HepG2 (cell line): ENCODE results near the gene RAB8A. TPM values are rescaled to one million over a fixed set of nuclear protein-coding genes. Genes with fewer than 3 reads are reported as not detected.

Source experiments
- ATAC-seq: fragments of 200-7000 bp; cut with Tn5 transposase; 3 replicates; pipeline ENCODE4 v1.9.1; 2020; ENCODE audit warnings: mild to moderate bottlenecking, moderate library complexity
- BruUV-seq: library from RNA; stranded (reverse); fragments of 400-500 nt; replicated peaks from 2 replicates; lab custom pipeline; 2021; lab: Mats Ljungman, UMichigan
- CTCF ChIA-PET: fragments of 300-600 bp; formaldehyde crosslinking; extraction: SDS; loops from one replicate; lab custom pipeline; 2021; ENCODE audit warnings: low total read pairs, inconsistent platforms, low intra/inter-chr PET ratio; lab: Yijun Ruan, JAX
- POLR2A ChIA-PET: fragments of 350-600 bp; sonication (Branson Sonifier 250); formaldehyde crosslinking; loops from one replicate; lab custom pipeline; 2020; ENCODE audit warnings: antibody characterized with exemption, inconsistent platforms; lab: Yijun Ruan, JAX
- DNase-seq: peaks from one replicate; pipeline ENCODE4 v3.0.0-alpha.2; 2015; ENCODE audit warnings: low spot score
- FAIRE-seq: peaks from 3 replicates; lab custom pipeline; 2011; peaks lifted over from hg19 to GRCh38; lab: Jason Lieb, UNC
- H2AFZ ChIP-seq: one replicate; pipeline ENCODE4 v1.6.1; 2011; ENCODE audit warnings: low read length, inconsistent platforms
- H3K27ac ChIP-seq: fragments of 300-600 bp; 3 replicates; pipeline ENCODE4 v1.8.0; 2011; ENCODE audit warnings: mixed run types, mild to moderate bottlenecking, mixed read lengths, low read length, inconsistent platforms; ENCODE audit not compliant: insufficient read depth; ENCODE audit errors: extremely low read length
- H3K27me3 ChIP-seq, 2 experiments: fragments of 200-600 bp in 1 of 2; 2 replicates in 1 of 2; 3 replicates in 1 of 2; pipeline versions ENCODE4 v1.6.0 to v1.8.0; 2011; ENCODE audit warnings: low read length in 2 of 2, mild to moderate bottlenecking in 2 of 2, moderate library complexity in 2 of 2, inconsistent platforms in 1 of 2; ENCODE audit not compliant: insufficient read depth in 2 of 2, control insufficient read depth in 1 of 2
- H3K36me3 ChIP-seq, 2 experiments: fragments of 200-600 bp in 1 of 2; replicated peaks in 1 of 2; 2 replicates in 1 of 2; 3 replicates in 1 of 2; pipeline versions ENCODE4 v1.5.1 to v1.8.0; 2011; ENCODE audit warnings: low read length in 2 of 2, inconsistent platforms in 1 of 2; ENCODE audit not compliant: insufficient read depth in 2 of 2, control insufficient read depth in 1 of 2
- H3K4me1 ChIP-seq: 2 replicates; pipeline ENCODE4 v1.5.1; 2012; ENCODE audit warnings: low read length, inconsistent platforms; ENCODE audit not compliant: insufficient read depth
- H3K4me2 ChIP-seq: 2 replicates; pipeline ENCODE4 v1.6.0; 2011; ENCODE audit warnings: low read depth, low read length, inconsistent platforms
- H3K4me3 ChIP-seq, 3 experiments: fragments of 200-600 bp in 1 of 3; sonication (generic), shearing (Covaris generic) in 1 of 3; replicated peaks in 1 of 3; 2 replicates each; pipeline ENCODE4 v1.5.1; 2011 to 2016; ENCODE audit warnings: low read length in 3 of 3, inconsistent platforms in 2 of 3, low read depth in 2 of 3, mild to moderate bottlenecking in 2 of 3, control low read depth in 1 of 3, mixed read lengths in 1 of 3; ENCODE audit not compliant: insufficient read depth in 1 of 3
- H3K79me2 ChIP-seq: one replicate; pipeline ENCODE4 v1.6.1; 2011; ENCODE audit warnings: low read length, inconsistent platforms; ENCODE audit not compliant: insufficient read depth
- H3K9ac ChIP-seq: 2 replicates; pipeline ENCODE4 v1.6.0; 2011; ENCODE audit warnings: mild to moderate bottlenecking, low read depth, low read length, inconsistent platforms; ENCODE audit not compliant: insufficient read depth
- H3K9me3 ChIP-seq: 2 replicates; pipeline ENCODE4 v1.5.1; 2012; ENCODE audit warnings: mild to moderate bottlenecking, low read length
- H4K20me1 ChIP-seq: 2 replicates; pipeline ENCODE4 v1.6.0; 2011; ENCODE audit warnings: inconsistent platforms, mild to moderate bottlenecking, low read length, moderate library complexity; ENCODE audit not compliant: insufficient read depth
- ASH2L ChIP-seq: fragments of 300-600, 200-600 bp; sonication (generic); IDR thresholded peaks from 2 replicates; pipeline ENCODE4 v1.7.0; 2017; ENCODE audit warnings: low read depth, mild to moderate bottlenecking, moderate library complexity, mixed read lengths, low read length; ENCODE audit not compliant: insufficient read length
- CAMTA2 ChIP-seq: sonication (generic); formaldehyde crosslinking; IDR thresholded peaks from 2 replicates; pipeline ENCODE4 v1.4.0; 2020; ENCODE audit warnings: mild to moderate bottlenecking, missing genetic modification reagents, borderline replicate concordance
- CEBPG ChIP-seq: IDR thresholded peaks from 2 replicates; pipeline ENCODE4 v1.6.1; 2016
- DR1 ChIP-seq: sonication (generic); formaldehyde crosslinking; IDR thresholded peaks from 2 replicates; pipeline ENCODE4 v1.8.0; 2021; ENCODE audit warnings: mild to moderate bottlenecking, missing genetic modification reagents, inconsistent platforms
- ERF ChIP-seq: IDR thresholded peaks from 2 replicates; pipeline ENCODE4 v1.6.1; 2018; ENCODE audit warnings: missing biosample characterization, missing genetic modification reagents
- FOSL2 ChIP-seq: sonication (generic); formaldehyde crosslinking; IDR thresholded peaks from 2 replicates; pipeline ENCODE4 v1.4.0; 2020; ENCODE audit warnings: missing genetic modification reagents
- MXD3 ChIP-seq: IDR thresholded peaks from 2 replicates; pipeline ENCODE4 v1.6.1; 2016; ENCODE audit warnings: mild to moderate bottlenecking, missing biosample characterization, missing genetic modification reagents
- NCOR1 ChIP-seq: fragments of 200-600 bp; sonication (generic); IDR thresholded peaks from 2 replicates; pipeline ENCODE4 v1.7.0; 2017; ENCODE audit warnings: antibody characterized with exemption, low read length, borderline replicate concordance
- ONECUT2 ChIP-seq: sonication (generic); formaldehyde crosslinking; IDR thresholded peaks from 2 replicates; pipeline ENCODE4 v1.4.0; 2020; ENCODE audit warnings: missing genetic modification reagents
- SMAD1 ChIP-seq: sonication (generic); formaldehyde crosslinking; IDR thresholded peaks from 2 replicates; pipeline ENCODE4 v1.4.0; 2020; ENCODE audit warnings: missing genetic modification reagents, low read depth, mild to moderate bottlenecking, borderline replicate concordance
- TCF7 ChIP-seq: sonication (generic); IDR thresholded peaks from 2 replicates; pipeline ENCODE4 v1.6.1; 2016; ENCODE audit warnings: antibody characterized with exemption, low read depth
- TFAP4 ChIP-seq: sonication (generic); IDR thresholded peaks from 2 replicates; pipeline ENCODE4 v1.6.1; 2016; ENCODE audit warnings: low read depth, borderline replicate concordance
- TOPORS ChIP-seq: sonication (generic); formaldehyde crosslinking; IDR thresholded peaks from 2 replicates; pipeline ENCODE4 v1.8.0; 2023; ENCODE audit warnings: mild to moderate bottlenecking, missing genetic modification reagents
- ZMYM2 ChIP-seq: sonication (generic); formaldehyde crosslinking; IDR thresholded peaks from 2 replicates; pipeline ENCODE4 v1.8.0; 2022; ENCODE audit warnings: mild to moderate bottlenecking, missing genetic modification reagents
- ZNF616 ChIP-seq: sonication (generic); formaldehyde crosslinking; IDR thresholded peaks from 2 replicates; pipeline ENCODE4 v1.5.0; 2020; ENCODE audit warnings: low read depth, mild to moderate bottlenecking, missing genetic modification reagents
- ZNF724P ChIP-seq: sonication (generic); formaldehyde crosslinking; IDR thresholded peaks from 2 replicates; pipeline ENCODE4 v1.8.0; 2022; ENCODE audit warnings: missing genetic modification reagents, borderline replicate concordance
- ZNF883 ChIP-seq: sonication (generic); formaldehyde crosslinking; IDR thresholded peaks from 2 replicates; pipeline ENCODE4 v1.5.1; 2020; ENCODE audit warnings: mild to moderate bottlenecking, missing genetic modification reagents; ENCODE audit errors: not compliant biosample characterization
- ZNF891 ChIP-seq: sonication (generic); formaldehyde crosslinking; IDR thresholded peaks from 2 replicates; pipeline ENCODE4 v1.5.0; 2020; ENCODE audit warnings: mild to moderate bottlenecking, missing genetic modification reagents
- WGBS: methylation state at CpG from one replicate; pipeline ENCODE4 v1.1.6; 2017; ENCODE audit warnings: low lambda C conversion rate; 5-methylcytosine and 5-hydroxymethylcytosine counted together
- in situ Hi-C: cut with HindIII; loops from 2 replicates; pipeline ENCODE4 v1.10.0; 2017; ENCODE audit warnings: low pct_unique_long_range_greater_than_20kb; ENCODE audit not compliant: extremely low pct_ligation_motif_present
- intact Hi-C: fragments of 100-400 bp; cut with micrococcal nuclease; formaldehyde crosslinking; loops from one replicate; pipeline ENCODE4 v1.10.0; 2022; ENCODE audit not compliant: unreplicated experiment
- polyA plus RNA-seq, 8 experiments: library from polyadenylated mRNA; depleted of rRNA in 3 of 8; stranded (reverse) in 7 of 8; unstranded in 1 of 8; fragments of >200 nt; fragmentation: Illumina TruSeq in 4 of 8; extraction: Trizol in 4 of 8; gene quantifications; 2 replicates each; pipeline versions ENCODE4 v1.2.1 to v1.2.3, GENCODE V29; 2011 to 2016; ENCODE audit warnings: low read depth in 4 of 8, missing spikeins in 1 of 8, mixed read lengths in 1 of 8; ENCODE audit not compliant: insufficient read depth in 1 of 8
- total RNA-seq, 5 experiments: library from RNA; depleted of rRNA; stranded (reverse); fragments of >200 nt; fragmentation: Illumina TruSeq; extraction: Trizol; gene quantifications; 2 replicates each; pipeline ENCODE4 v1.2.3, GENCODE V29; 2016; ENCODE audit warnings: low read depth in 1 of 5

Gene RAB8A
- total and polyA plus RNA-seq, 2 of the 13 experiments (the other 11 are each of a cell fraction or from before 2014, with no cell fraction given), result 36.7 to 45.0 TPM

GRCh38 chr19:16077984-16078758 lies 33.5 kb upstream of the RAB8A start (continued):
- TF ChIP-seq ZNF616 (CRISPR knock-in tag), result no peak
- TF ChIP-seq, all 625 proteins: peak for 5

- peak overlapping the region; percentile 97 for H3K9ac ChIP-seq
- intact Hi-C loops, result no loop called here
- DNase-seq, result peak; percentile 79
- no peaks in the 10 kb centered on the region for H3K9me3 ChIP-seq
- 22% methylated on average over 17 of the region's 17 CpGs for WGBS
- FAIRE-seq, result peak; percentile 66
- peak overlapping the region; percentile 84 to 87 (median 84); a peak in 5 of 6 replicates for H3K4me3 ChIP-seq
- no peaks in the 10 kb centered on the region for H3K27me3 ChIP-seq
- CTCF ChIA-PET, result no interaction called here
- H3K4me2 ChIP-seq, result peak overlapping the region; percentile 98
- peaks cover 53% of the 10 kb centered on the region for H3K79me2 ChIP-seq
- in situ Hi-C loops, result no loop called here
- no peak for ATAC-seq
- POLR2A ChIA-PET, result interaction anchor here (0.6 to 5.7 kb wide), 6 partner anchors 9 to 697 kb away, joined by 4 to 66 read pairs (median 6); partner anchors contain the start of genes HSH2D and RAB8A
- H3K27ac ChIP-seq, result peak overlapping the region; percentile 90
- no peak overlapping the region for H2AFZ ChIP-seq
- BruUV-seq, result TSS peak; percentile 48
- peaks cover 74% of the 10 kb centered on the region for H3K4me1 ChIP-seq
- peaks cover 17% of the 10 kb centered on the region; the same call in 1 of the 2 replicates for H4K20me1 ChIP-seq
- peaks cover 8 to 39% of the 10 kb centered on the region in 2 experiments for H3K36me3 ChIP-seq
- TF ChIP-seq SMAD1 (CRISPR knock-in tag) (no peak), TOPORS (CRISPR knock-in tag) (no peak), TCF7 (peak; percentile 33; the same call in 1 of the 2 replicates), TFAP4 (0 out of 2 replicates have a peak, but pooled peaks have one; percentile 20), ZNF883 (CRISPR knock-in tag) (no peak), NCOR1 (no peak), CEBPG (CRISPR knock-in tag) (no peak), ZMYM2 (CRISPR knock-in tag) (no peak), ERF (no peak), FOSL2 (CRISPR knock-in tag) (no peak), ONECUT2 (CRISPR knock-in tag) (no peak), DR1 (CRISPR knock-in tag) (no peak), ZNF891 (CRISPR knock-in tag) (no peak), ASH2L (no peak), MXD3 (no peak), CAMTA2 (CRISPR knock-in tag) (no peak), ZNF724P (CRISPR knock-in tag) (no peak)
These were observed 32.7 kb upstream of the RAB8A start for GRCh38 chr19:16078759-16079707.
